ENCODE data around the gene ALOX15B.

ALOX15B gene

GRCh38 chr17:8095361-8095760 is 56.5 kb downstream of the ALOX15B start:
- no peaks in the 10 kb centered on the region for H3K4me1 ChIP-seq (ENCODE audit: insufficient read depth, low read length, poor library complexity, severe bottlenecking)
- no peak overlapping the region for H3K4me2 ChIP-seq (ENCODE audit: low read depth, low read length, poor library complexity, severe bottlenecking)
- no peaks in the 10 kb centered on the region for H3K9me2 ChIP-seq (replicated peaks; ENCODE audit: low read depth, low read length)
- H2AFZ ChIP-seq (ENCODE audit: low read length) = no peak overlapping the region
- TF ChIP-seq EZH2phosphoT487 (IDR thresholded peaks at IDR 0.05; ENCODE audit: borderline replicate concordance) (no peak), CTCF (conservative IDR thresholded peaks at IDR 0.05; ENCODE audit: low read length) (no peak)
- no peak overlapping the region for H3K9ac ChIP-seq (ENCODE audit: low read depth, low read length, poor library complexity, severe bottlenecking)
- H3K36me3 ChIP-seq (ENCODE audit: insufficient read depth, low read length) = no peaks in the 10 kb centered on the region
- no peaks in the 10 kb centered on the region for H3F3A ChIP-seq (ENCODE audit: low read depth)
- H4K20me1 ChIP-seq (ENCODE audit: insufficient read depth, low read length, poor library complexity, severe bottlenecking) = no peaks in the 10 kb centered on the region
- H3K9me3 ChIP-seq (ENCODE audit: insufficient read depth, low read depth, low read length) = no peaks in the 10 kb centered on the region
- no peaks in the 10 kb centered on the region for H3K79me2 ChIP-seq (ENCODE audit: insufficient read depth, low read length)
- H3K4me3 ChIP-seq (ENCODE audit: low read length, poor library complexity, severe bottlenecking) = no peak overlapping the region
- no peaks in the 10 kb centered on the region for H3K27me3 ChIP-seq (ENCODE audit: insufficient read depth, low read length, poor library complexity, severe bottlenecking)

- no peaks in the 10 kb centered on the region for H3K9me2 ChIP-seq (replicated peaks; ENCODE audit: low read depth, low read length)
- no peaks in the 10 kb centered on the region for H3K9me3 ChIP-seq (ENCODE audit: insufficient read depth, low read depth, low read length)
- no peak overlapping the region for H2AFZ ChIP-seq (ENCODE audit: low read length)
- no peaks in the 10 kb centered on the region for H3F3A ChIP-seq (ENCODE audit: low read depth)
- no peaks in the 10 kb centered on the region for H3K27me3 ChIP-seq (ENCODE audit: insufficient read depth, low read length, poor library complexity, severe bottlenecking)
- no peaks in the 10 kb centered on the region for H3K79me2 ChIP-seq (ENCODE audit: insufficient read depth, low read length)
- no peak overlapping the region for H3K4me3 ChIP-seq (ENCODE audit: low read length, poor library complexity, severe bottlenecking)
- H3K4me1 ChIP-seq (ENCODE audit: insufficient read depth, low read length, poor library complexity, severe bottlenecking) = no peaks in the 10 kb centered on the region
- H3K4me2 ChIP-seq (ENCODE audit: low read depth, low read length, poor library complexity, severe bottlenecking) = no peak overlapping the region
- H4K20me1 ChIP-seq (ENCODE audit: insufficient read depth, low read length, poor library complexity, severe bottlenecking) = no peaks in the 10 kb centered on the region
- no peak for TF ChIP-seq CTCF (conservative IDR thresholded peaks at IDR 0.05; ENCODE audit: low read length)
- TF ChIP-seq EZH2phosphoT487 (IDR thresholded peaks at IDR 0.05; ENCODE audit: borderline replicate concordance) = no peak
- no peak overlapping the region for H3K9ac ChIP-seq (ENCODE audit: low read depth, low read length, poor library complexity, severe bottlenecking)
- H3K36me3 ChIP-seq (ENCODE audit: insufficient read depth, low read length) = no peaks in the 10 kb centered on the region
These were observed 57.7 kb downstream of the ALOX15B start for GRCh38 chr17:8096541-8096940.

Measured in Loucy (cell line).